ENCODE results near the gene WDR1.

WDR1 gene

DNA sequence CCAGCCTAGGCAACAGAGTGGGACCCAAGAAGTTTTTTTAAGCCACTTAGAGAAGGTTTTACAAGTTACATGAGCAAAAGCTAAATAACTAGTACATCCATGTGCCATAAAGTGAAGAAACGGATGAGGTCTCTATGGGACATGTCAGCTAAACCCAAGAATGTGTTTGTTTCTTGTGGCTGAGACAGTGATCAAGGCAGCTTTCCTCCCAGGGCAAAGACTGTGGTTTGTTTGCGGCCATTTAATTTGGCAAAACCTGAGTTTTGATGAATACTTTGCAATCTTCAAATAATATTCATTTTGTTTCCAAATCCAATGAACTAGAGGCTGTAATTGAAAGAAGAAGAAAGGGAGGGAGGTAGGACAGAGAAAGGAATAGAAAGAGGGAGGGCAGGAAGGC is 50.4 kb downstream of the WDR1 start:
- Histone ChIP-seq H3K4me3 (ENCODE audit: low read depth in 1 of 2, low read length in 1 of 2) (no peak overlapping the region), H3K4me1 (ENCODE audit: control insufficient read depth in 1 of 2, insufficient read depth in 1 of 2, low read depth in 1 of 2, low read length in 1 of 2) (peaks cover 0 to 10% of the 10 kb centered on the region in 2 experiments), H3K9me3 (no peaks in the 10 kb centered on the region), H3K36me3 (peaks cover 98% of the 10 kb centered on the region), H3K27ac (no peak overlapping the region), H3K27me3 (no peaks in the 10 kb centered on the region)
- no peak for TF ChIP-seq CTCF (IDR thresholded peaks at IDR 0.05)

DNA sequence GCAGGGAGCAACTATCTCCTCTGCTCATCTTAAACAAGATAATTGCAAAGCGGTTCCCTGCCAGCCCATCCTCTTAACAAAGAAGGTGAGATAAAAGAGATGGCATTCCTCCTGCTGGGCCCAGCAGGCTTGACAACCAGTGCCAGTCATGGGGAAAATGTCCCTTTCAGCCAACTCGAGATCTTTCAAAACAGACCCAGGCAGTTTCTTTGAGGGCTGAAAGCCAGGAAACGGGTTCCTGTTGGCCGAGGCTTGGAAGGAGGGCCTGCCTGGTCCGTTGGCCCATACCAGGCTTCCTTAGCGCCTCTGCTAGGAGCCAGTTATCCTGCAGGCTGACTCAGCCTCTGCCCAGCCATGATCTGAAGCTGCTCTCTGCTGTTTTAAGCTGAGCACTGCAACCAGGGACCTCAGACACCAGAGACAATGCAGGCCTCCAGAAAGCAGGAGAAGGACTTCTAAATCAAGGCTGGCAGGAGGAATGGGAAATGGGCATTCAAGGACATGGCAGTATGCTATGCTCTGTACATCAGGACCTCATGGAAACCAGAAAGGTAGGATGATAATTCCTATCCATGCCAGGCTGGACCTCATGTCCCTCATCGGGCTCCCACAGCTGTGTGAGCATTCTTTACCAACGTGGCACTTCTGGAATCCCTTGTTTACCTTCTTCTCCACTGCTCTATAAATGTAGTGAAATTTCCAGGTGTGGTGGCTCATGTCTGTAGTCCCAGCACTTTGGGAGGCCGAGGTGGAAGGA is 52.9 kb downstream of the WDR1 start:
- Histone ChIP-seq H3K27me3 (no peaks in the 10 kb centered on the region), H3K9me3 (no peaks in the 10 kb centered on the region), H3K4me1 (ENCODE audit: control insufficient read depth in 1 of 2, insufficient read depth in 1 of 2, low read depth in 1 of 2, low read length in 1 of 2) (peaks cover 0 to 10% of the 10 kb centered on the region in 2 experiments), H3K4me3 (ENCODE audit: low read depth in 1 of 2, low read length in 1 of 2) (no peak overlapping the region), H3K27ac (peak overlapping the region; percentile 26), H3K36me3 (peaks cover 80% of the 10 kb centered on the region)
- no peak for TF ChIP-seq CTCF (IDR thresholded peaks at IDR 0.05)

DNA sequence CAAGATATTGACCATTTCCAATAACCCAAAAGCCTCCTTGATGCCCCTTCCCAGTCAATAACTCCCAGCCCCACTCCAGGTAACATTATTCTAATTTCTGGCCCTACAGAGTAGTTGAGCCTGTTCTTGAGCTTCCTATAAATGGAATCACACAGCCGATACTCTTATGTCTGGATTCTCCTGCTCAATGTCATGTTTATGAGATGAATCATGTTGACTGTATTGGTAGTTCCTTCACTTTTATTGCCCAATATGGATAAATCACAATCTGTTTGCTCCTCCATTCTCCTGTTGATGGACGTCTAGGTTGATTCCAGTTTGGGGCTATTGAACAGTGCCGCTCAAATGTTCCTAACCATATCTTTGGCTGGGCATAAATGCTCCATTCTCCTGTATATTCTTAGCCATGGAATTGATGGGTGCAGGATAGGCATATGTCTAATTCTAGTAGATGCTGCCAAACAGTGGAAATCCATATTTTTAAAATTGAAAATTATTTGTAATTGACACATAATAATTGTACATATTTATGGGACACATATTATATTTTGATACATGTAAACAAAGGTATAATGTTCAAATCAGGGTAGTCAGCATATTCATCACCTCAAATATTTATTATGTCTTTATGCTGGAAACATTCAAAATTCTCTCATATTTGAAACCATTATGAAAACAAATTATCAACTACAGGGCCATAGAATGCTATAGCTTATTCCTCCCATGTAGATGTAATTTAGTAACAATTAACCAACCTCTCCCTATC is 54.8 kb downstream of the WDR1 start:
- no peaks in the 10 kb centered on the region for H3K9me3 ChIP-seq
- no peak for TF ChIP-seq CTCF (IDR thresholded peaks at IDR 0.05)
- no peak overlapping the region for H3K27ac ChIP-seq
- H3K4me3 ChIP-seq (ENCODE audit: low read depth in 1 of 2, low read length in 1 of 2): no peak overlapping the region
- peaks cover 73% of the 10 kb centered on the region for H3K36me3 ChIP-seq
- H3K4me1 ChIP-seq (ENCODE audit: control insufficient read depth in 1 of 2, insufficient read depth in 1 of 2, low read depth in 1 of 2, low read length in 1 of 2): peaks cover 0 to 10% of the 10 kb centered on the region in 2 experiments
- H3K27me3 ChIP-seq: no peaks in the 10 kb centered on the region

DNA sequence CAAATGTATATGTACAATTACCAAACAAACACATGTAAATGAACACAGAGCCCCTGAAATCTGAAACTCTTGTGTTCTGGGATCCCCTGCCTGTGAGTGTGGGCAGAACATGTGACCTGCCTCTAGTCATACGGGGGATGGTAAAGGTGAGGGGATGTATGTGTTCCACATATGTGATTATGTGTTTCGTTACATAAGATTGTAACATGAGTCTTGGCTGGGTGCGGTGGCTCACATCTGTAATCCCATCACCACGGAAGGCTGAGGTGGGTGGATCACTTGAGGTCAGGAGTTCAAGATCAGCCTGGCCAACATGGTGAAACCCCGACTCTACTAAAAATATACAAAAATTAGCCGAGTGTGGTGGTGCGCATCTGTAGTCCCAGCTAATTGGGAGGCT is 58.2 kb downstream of the WDR1 start:
- H3K27me3 ChIP-seq: no peaks in the 10 kb centered on the region
- peaks cover 46% of the 10 kb centered on the region for H3K36me3 ChIP-seq
- no peak for TF ChIP-seq CTCF (IDR thresholded peaks at IDR 0.05)
- no peaks in the 10 kb centered on the region for H3K9me3 ChIP-seq
- H3K27ac ChIP-seq: no peak overlapping the region
- no peak overlapping the region for H3K4me3 ChIP-seq (ENCODE audit: low read depth in 1 of 2, low read length in 1 of 2)
- H3K4me1 ChIP-seq (ENCODE audit: control insufficient read depth in 1 of 2, insufficient read depth in 1 of 2, low read depth in 1 of 2, low read length in 1 of 2): peaks cover 0 to 6% of the 10 kb centered on the region in 2 experiments

DNA sequence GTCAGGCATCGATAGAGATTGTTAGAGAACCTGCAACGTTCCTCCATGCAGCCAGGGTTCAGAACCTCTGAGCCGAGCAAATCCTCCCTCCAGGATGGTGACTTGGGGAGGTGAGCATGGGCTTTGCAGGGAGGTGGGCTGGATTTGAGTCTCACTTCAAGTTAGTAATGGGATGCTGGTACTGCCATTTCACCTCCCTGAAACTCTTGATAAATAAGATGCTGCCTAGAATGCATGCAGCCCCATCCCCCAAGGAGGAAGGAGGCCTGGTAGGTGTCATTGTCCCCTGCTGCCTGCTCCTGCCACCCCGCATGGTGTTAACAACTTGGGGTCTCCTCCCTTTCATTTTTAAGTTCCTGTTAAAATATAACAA is 59.6 kb downstream of the WDR1 start:
- H3K4me3 ChIP-seq (ENCODE audit: low read depth in 1 of 2, low read length in 1 of 2): no peak overlapping the region
- H3K4me1 ChIP-seq (ENCODE audit: control insufficient read depth in 1 of 2, insufficient read depth in 1 of 2, low read depth in 1 of 2, low read length in 1 of 2): no peaks in the 10 kb centered on the region
- H3K27ac ChIP-seq: no peak overlapping the region
- no peaks in the 10 kb centered on the region for H3K9me3 ChIP-seq
- H3K27me3 ChIP-seq: no peaks in the 10 kb centered on the region
- peaks cover 34% of the 10 kb centered on the region for H3K36me3 ChIP-seq
- TF ChIP-seq CTCF (IDR thresholded peaks at IDR 0.05): no peak
